ENCODE measurements around the gene NEURL1B.

- TF ChIP-seq POLR2A (IDR thresholded peaks at IDR 0.05) = no peak
- no peak for TF ChIP-seq CTCF (IDR thresholded peaks at IDR 0.05)
These were observed 20.5 kb downstream of the NEURL1B start for GRCh38 chr5:172661526-172661925.

Data from right lobe of liver (tissue), 4 donors.